ENCODE data around the gene BANF2. TPM values are rescaled to one million over a fixed set of nuclear protein-coding genes. Genes with fewer than 3 reads are reported as not detected.

Gene BANF2
- total and polyA plus RNA-seq, 2 of the 8 experiments (the other 6 are each of a cell fraction or from before 2014, with no cell fraction given) = not detected

DNA sequence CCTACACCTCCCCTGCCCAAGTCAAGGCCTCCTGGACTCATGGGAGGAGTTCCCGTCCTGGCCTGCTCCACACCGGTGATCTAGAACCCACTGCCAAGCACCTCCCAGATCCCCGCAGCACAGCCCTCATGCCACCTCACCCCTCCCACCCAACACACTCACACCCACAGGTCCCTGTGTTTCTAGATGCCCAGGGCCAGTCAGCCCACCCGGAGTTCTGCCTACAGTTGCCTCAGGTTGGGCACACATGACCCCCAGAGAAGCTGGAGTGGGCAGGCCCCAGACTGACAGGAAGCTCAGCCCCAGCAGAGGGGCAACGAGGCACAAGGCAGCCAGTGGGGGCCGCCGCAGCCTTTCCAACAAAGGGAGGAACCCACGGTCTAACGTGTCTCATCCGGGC lies 47.4 kb upstream of the BANF2 start:
- FAIRE-seq = no peak
- H3K27ac ChIP-seq (ENCODE audit: low read depth, low read length) = no peak overlapping the region
- WGBS, 2 experiments (ENCODE audit: extremely low coverage in 1 of 2, insufficient coverage in 1 of 2, insufficient read length in 1 of 2, insufficient replicate concordance in 2 of 2, low coverage in 1 of 2, low lambda C conversion rate in 2 of 2, missing lambda C conversion rate in 1 of 2) = 87% methylated on average over 10 of the region's 10 CpGs; no CpG with 5 or more reads in 1 of the 2 experiments

More for the DNA sequence above, 47.4 kb upstream of the BANF2 start:
- Histone ChIP-seq H2BK120ac (replicated peaks; ENCODE audit: low read depth, low read length) (no peak overlapping the region), H3K27me3 (replicated peaks in 1 of 4; ENCODE audit: control insufficient read depth in 3 of 4, extremely low read depth in 1 of 4, insufficient read depth in 3 of 4, low read length in 3 of 4) (no peaks in the 10 kb centered on the region), H2BK15ac (ENCODE audit: low read length) (0 out of 2 replicates have a peak overlapping the region, but pooled peaks have one; percentile 46), H2BK12ac (ENCODE audit: low read depth, low read length) (no peak overlapping the region), H3K23ac (ENCODE audit: insufficient read length) (no peak overlapping the region), H4K8ac (ENCODE audit: extremely low read depth, insufficient read depth, low read length) (no peak overlapping the region), H4K5ac (ENCODE audit: insufficient read length, low read depth, low read length) (no peak overlapping the region), H2BK20ac (ENCODE audit: low read length) (no peak overlapping the region), H2AK5ac (ENCODE audit: low read depth, low read length) (no peak overlapping the region), H3K9ac (replicated peaks in 1 of 4; ENCODE audit: extremely low read depth in 1 of 4, low read depth in 3 of 4, low read length in 3 of 4) (no peak overlapping the region), H3K9me3 (ENCODE audit: insufficient read depth in 2 of 2, low read depth in 1 of 2, low read length in 1 of 2) (no peaks in the 10 kb centered on the region), H3K23me2 (ENCODE audit: low read depth, low read length) (no peaks in the 10 kb centered on the region), H3K79me1 (ENCODE audit: low read depth, low read length) (peaks cover 31% of the 10 kb centered on the region), H4K91ac (replicated peaks; ENCODE audit: insufficient read length, low read length) (no peak overlapping the region), H2BK5ac (ENCODE audit: low read depth, low read length) (peak overlapping the region; percentile 66), H3K18ac (ENCODE audit: extremely low read depth, low read length) (no peak overlapping the region), H3K79me2 (ENCODE audit: control insufficient read depth in 1 of 2, insufficient read depth in 2 of 2, low read length in 2 of 2) (peaks cover 0 to 77% of the 10 kb centered on the region in 2 experiments; a peak in 3 of 4 replicates), H3K4me1 (replicated peaks in 1 of 4; ENCODE audit: control insufficient read depth in 3 of 4, insufficient read depth in 4 of 4, low read length in 3 of 4) (peaks cover 6 to 12% (median 10%) of the 10 kb centered on the region in 4 experiments; a peak in 6 of 7 replicates), H3K4me2 (ENCODE audit: insufficient read depth in 1 of 2, low read depth in 2 of 2, low read length in 2 of 2) (no peak overlapping the region), H3K4ac (replicated peaks; ENCODE audit: insufficient read length, low read depth, low read length) (no peak overlapping the region), H3K36me3 (ENCODE audit: control insufficient read depth in 2 of 4, insufficient read depth in 4 of 4, low read length in 3 of 4) (no peaks in the 10 kb centered on the region; a peak in 2 of 8 replicates), H3K56ac (replicated peaks; ENCODE audit: insufficient read length, low read depth, low read length) (no peak overlapping the region), H2AFZ (ENCODE audit: low read length) (no peak overlapping the region), H3K4me3 (ENCODE audit: extremely low read depth in 1 of 4, insufficient read depth in 2 of 4, low read depth in 3 of 4, low read length in 4 of 4) (no peak overlapping the region), H4K20me1 (replicated peaks in 1 of 2; ENCODE audit: control insufficient read depth in 1 of 2, insufficient read depth in 2 of 2, low read length in 2 of 2) (peaks cover 6 to 27% of the 10 kb centered on the region in 2 experiments), H3K14ac (ENCODE audit: insufficient read length) (no peak overlapping the region)
- CTCF ChIA-PET (ENCODE audit: partially characterized antibody) = interaction anchor here (0.7 to 3.8 kb wide), 10 partner anchors 8 to 254 kb away, joined by 3 to 45 read pairs (median 4); no protein-coding TSS in a partner anchor
- TF ChIP-seq, protein P1, sequence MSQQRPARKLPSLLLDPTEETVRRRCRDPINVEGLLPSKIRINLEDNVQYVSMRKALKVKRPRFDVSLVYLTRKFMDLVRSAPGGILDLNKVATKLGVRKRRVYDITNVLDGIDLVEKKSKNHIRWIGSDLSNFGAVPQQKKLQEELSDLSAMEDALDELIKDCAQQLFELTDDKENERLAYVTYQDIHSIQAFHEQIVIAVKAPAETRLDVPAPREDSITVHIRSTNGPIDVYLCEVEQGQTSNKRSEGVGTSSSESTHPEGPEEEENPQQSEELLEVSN (IDR thresholded peaks at IDR 0.05) = no peak
- peak in 1 of 2 experiments; percentile 14; a peak in 1 of 4 replicates for TF ChIP-seq RAD21 (IDR thresholded peaks at IDR 0.05 in 1 of 2, conservative IDR thresholded peaks at IDR 0.05 in 1 of 2; ENCODE audit: low read depth in 2 of 2, low read length in 2 of 2)
- DNase-seq (ENCODE audit: low read depth in 1 of 2, low spot score in 2 of 2) = no peak
- POLR2A ChIA-PET (ENCODE audit: partially characterized antibody) = interaction anchor here (0.6 to 1.2 kb wide), 3 partner anchors 29 to 306 kb away, joined by 3 read pairs; no protein-coding TSS in a partner anchor
